Effector memory CD4-positive, alpha-beta T cell (primary cell): Measurements from ENCODE around the gene APOBEC3H.
A peak's percentile ranks its signal among the peaks of the same experiment; 100 is the strongest.

Experiments used
- DNase-seq, 3 donors: peaks; one replicate each; pipeline ENCODE4 v3.0.0-alpha.2; 2020
- H3K27ac ChIP-seq: 2 replicates; pipeline ENCODE4 v1.7.0; 2013; ENCODE audit warnings: mild to moderate bottlenecking, low read length, moderate library complexity; ENCODE audit not compliant: insufficient read depth, poor library complexity, severe bottlenecking
- H3K27me3 ChIP-seq: replicated peaks from 2 replicates; pipeline ENCODE4 v1.7.0; 2013; ENCODE audit warnings: mild to moderate bottlenecking, low read length; ENCODE audit not compliant: insufficient read depth, control insufficient read depth, poor library complexity, severe bottlenecking
- H3K36me3 ChIP-seq: 2 replicates; pipeline ENCODE4 v1.7.0; 2013; ENCODE audit warnings: mild to moderate bottlenecking, low read length, moderate library complexity; ENCODE audit not compliant: control insufficient read depth, insufficient read depth
- H3K4me1 ChIP-seq: 2 replicates; pipeline ENCODE4 v1.7.0; 2013; ENCODE audit warnings: low read length, mild to moderate bottlenecking; ENCODE audit not compliant: control insufficient read depth, insufficient read depth, poor library complexity, severe bottlenecking
- H3K4me3 ChIP-seq: 2 replicates; pipeline ENCODE4 v1.7.0; 2013; ENCODE audit warnings: low read length, low read depth, mild to moderate bottlenecking; ENCODE audit not compliant: insufficient read depth, poor library complexity, severe bottlenecking
- H3K9me3 ChIP-seq: 2 replicates; pipeline ENCODE4 v1.7.0; 2013; ENCODE audit warnings: mild to moderate bottlenecking, low read length, moderate library complexity; ENCODE audit not compliant: control insufficient read depth

Gene APOBEC3H

GRCh38 chr22:39081016-39081415, 16.0 kb upstream of the APOBEC3H start:
- Histone ChIP-seq H3K9me3 (no peaks in the 10 kb centered on the region), H3K4me1 (peaks cover 28% of the 10 kb centered on the region), H3K27me3 (no peaks in the 10 kb centered on the region), H3K27ac (no peak overlapping the region), H3K4me3 (no peak overlapping the region), H3K36me3 (peaks cover 28% of the 10 kb centered on the region)
- DNase-seq, result no peak

DNA sequence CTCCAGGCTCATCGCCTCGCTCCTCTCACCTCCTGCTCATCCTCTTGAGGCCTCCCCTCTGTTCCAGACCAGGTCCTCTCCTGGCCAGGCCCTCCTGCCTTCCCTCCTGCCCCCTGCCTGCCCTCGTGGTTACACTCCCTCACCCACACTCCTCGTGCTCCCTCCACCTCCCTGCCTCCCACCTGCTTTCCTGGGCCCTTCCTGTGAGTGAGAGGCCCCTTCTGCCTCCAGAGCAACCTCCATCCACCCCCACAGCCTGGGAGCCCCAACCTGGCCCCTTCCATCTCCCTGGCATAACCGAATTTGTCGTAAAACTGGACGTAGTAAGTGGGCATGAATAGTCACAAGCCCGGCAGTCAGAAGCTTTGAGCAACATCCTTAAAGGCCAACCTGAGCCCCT, 15.4 kb upstream of the APOBEC3H start:
- no peak overlapping the region for H3K27ac ChIP-seq
- H3K9me3 ChIP-seq, result no peaks in the 10 kb centered on the region
- no peak for DNase-seq
- no peak overlapping the region for H3K4me3 ChIP-seq
- H3K4me1 ChIP-seq, result peaks cover 28% of the 10 kb centered on the region
- peaks cover 28% of the 10 kb centered on the region for H3K36me3 ChIP-seq
- H3K27me3 ChIP-seq, result no peaks in the 10 kb centered on the region

GRCh38 chr22:39083212-39084165, 13.6 kb upstream of the APOBEC3H start:
- Histone ChIP-seq H3K9me3 (no peaks in the 10 kb centered on the region), H3K4me1 (peaks cover 25% of the 10 kb centered on the region), H3K27ac (peak overlapping the region; percentile 42), H3K27me3 (no peaks in the 10 kb centered on the region), H3K36me3 (peaks cover 28% of the 10 kb centered on the region), H3K4me3 (no peak overlapping the region)
- DNase-seq, result no peak

DNA sequence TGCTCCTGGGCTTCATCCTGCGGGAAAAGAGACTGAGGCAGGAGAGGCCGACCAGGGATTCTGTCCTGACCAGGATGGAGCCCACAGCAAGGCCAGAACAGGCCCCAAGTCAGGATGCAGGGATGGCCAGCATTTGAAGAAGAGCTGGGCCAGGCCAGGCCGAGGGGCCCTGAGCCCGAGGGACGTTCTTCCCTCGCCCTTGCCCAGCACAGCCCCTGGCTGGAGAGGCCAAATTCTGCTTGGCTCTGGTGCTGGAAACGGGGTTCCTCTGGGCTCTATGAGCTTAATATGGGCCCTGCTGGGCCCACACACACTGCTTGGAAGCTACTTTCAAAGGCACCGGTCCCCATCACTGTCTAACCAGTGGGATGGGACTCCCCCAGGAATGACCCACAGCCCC, 12.4 kb upstream of the APOBEC3H start:
- no peak for DNase-seq
- no peak overlapping the region for H3K4me3 ChIP-seq
- peaks cover 34% of the 10 kb centered on the region for H3K4me1 ChIP-seq
- H3K27ac ChIP-seq, result peak overlapping the region; percentile 4
- no peaks in the 10 kb centered on the region for H3K27me3 ChIP-seq
- H3K36me3 ChIP-seq, result peaks cover 28% of the 10 kb centered on the region
- H3K9me3 ChIP-seq, result no peaks in the 10 kb centered on the region

GRCh38 chr22:39087098-39087497, 9.9 kb upstream of the APOBEC3H start:
- peaks cover 48% of the 10 kb centered on the region for H3K4me1 ChIP-seq
- H3K36me3 ChIP-seq, result peaks cover 10% of the 10 kb centered on the region
- H3K9me3 ChIP-seq, result no peaks in the 10 kb centered on the region
- H3K27ac ChIP-seq, result no peak overlapping the region
- no peak overlapping the region for H3K4me3 ChIP-seq
- H3K27me3 ChIP-seq, result no peaks in the 10 kb centered on the region
- DNase-seq, result no peak

- DNase-seq, result no peak
- H3K4me1 ChIP-seq, result peaks cover 53% of the 10 kb centered on the region
- H3K27ac ChIP-seq, result peak overlapping the region; percentile 94
- no peak overlapping the region for H3K4me3 ChIP-seq
- no peaks in the 10 kb centered on the region for H3K9me3 ChIP-seq
- peaks cover 6% of the 10 kb centered on the region for H3K36me3 ChIP-seq
- H3K27me3 ChIP-seq, result no peaks in the 10 kb centered on the region
Observed at GRCh38 chr22:39087881-39088684, 9.0 kb upstream of the APOBEC3H start.

- no peak overlapping the region for H3K4me3 ChIP-seq
- peak overlapping the region; percentile 94 for H3K27ac ChIP-seq
Observed at GRCh38 chr22:39088685-39089032, 8.4 kb upstream of the APOBEC3H start.

GRCh38 chr22:39089928-39090327, 7.1 kb upstream of the APOBEC3H start:
- Histone ChIP-seq H3K9me3 (no peaks in the 10 kb centered on the region), H3K36me3 (no peaks in the 10 kb centered on the region), H3K27me3 (no peaks in the 10 kb centered on the region), H3K27ac (peak overlapping the region; percentile 94), H3K4me1 (peaks cover 58% of the 10 kb centered on the region), H3K4me3 (peak overlapping the region; percentile 30)
- no peak for DNase-seq

More at GRCh38 chr22:39088685-39089032, 8.4 kb upstream of the APOBEC3H start:
- no peaks in the 10 kb centered on the region for H3K27me3 ChIP-seq
- no peaks in the 10 kb centered on the region for H3K9me3 ChIP-seq
- peaks cover 50% of the 10 kb centered on the region for H3K4me1 ChIP-seq
- peaks cover 2% of the 10 kb centered on the region for H3K36me3 ChIP-seq
- no peak for DNase-seq

GRCh38 chr22:39090426-39091064, 6.5 kb upstream of the APOBEC3H start:
- Histone ChIP-seq H3K27me3 (no peaks in the 10 kb centered on the region), H3K9me3 (no peaks in the 10 kb centered on the region), H3K4me3 (peak overlapping the region; percentile 30), H3K27ac (peak overlapping the region; percentile 94), H3K36me3 (no peaks in the 10 kb centered on the region), H3K4me1 (peaks cover 63% of the 10 kb centered on the region)
- peak; percentile 82 to 89 (median 89) for DNase-seq
